Measurements from ENCODE around the gene STRAP.

The STRAP gene

GRCh38 chr12:15882118-15882971 is at the start of gene STRAP:
TSS of gene STRAP (plus strand) at chr12:15882387. CDS start at chr12:15882708, 321 bp downstream.
- peak; percentile 100 for TF ChIP-seq POLR2A (IDR thresholded peaks at IDR 0.05; ENCODE audit: low read length)
- TF ChIP-seq GATA1 (IDR thresholded peaks at IDR 0.05; ENCODE audit: low read depth, low read length) = no peak
- DNase-seq = peak; percentile 99

GRCh38 chr12:15834575-15834974 is 47.6 kb upstream of the STRAP start:
- no peak for TF ChIP-seq POLR2A (IDR thresholded peaks at IDR 0.05; ENCODE audit: low read length)
- TF ChIP-seq GATA1 (IDR thresholded peaks at IDR 0.05; ENCODE audit: low read depth, low read length) = no peak
- DNase-seq = no peak

- TF ChIP-seq POLR2A (IDR thresholded peaks at IDR 0.05; ENCODE audit: low read length) = no peak
- TF ChIP-seq GATA1 (IDR thresholded peaks at IDR 0.05; ENCODE audit: low read depth, low read length) = no peak
- no peak for DNase-seq
Observed at GRCh38 chr12:15837141-15837790, 44.9 kb upstream of the STRAP start.

- DNase-seq = no peak
- TF ChIP-seq GATA1 (IDR thresholded peaks at IDR 0.05; ENCODE audit: low read depth, low read length) (no peak), POLR2A (IDR thresholded peaks at IDR 0.05; ENCODE audit: low read length) (no peak)
Observed at GRCh38 chr12:15839041-15839440, 43.1 kb upstream of the STRAP start.

- DNase-seq = no peak
Observed at GRCh38 chr12:15839682-15840081, 42.5 kb upstream of the STRAP start.

GRCh38 chr12:15842108-15842507 is 40.1 kb upstream of the STRAP start:
- no peak for TF ChIP-seq GATA1 (IDR thresholded peaks at IDR 0.05; ENCODE audit: low read depth, low read length)
- no peak for TF ChIP-seq POLR2A (IDR thresholded peaks at IDR 0.05; ENCODE audit: low read length)
- no peak for DNase-seq

More at GRCh38 chr12:15839682-15840081, 42.5 kb upstream of the STRAP start:
- TF ChIP-seq GATA1 (IDR thresholded peaks at IDR 0.05; ENCODE audit: low read depth, low read length) (no peak), POLR2A (IDR thresholded peaks at IDR 0.05; ENCODE audit: low read length) (no peak)

GRCh38 chr12:15846887-15847286 is 35.3 kb upstream of the STRAP start:
- DNase-seq = no peak
- TF ChIP-seq GATA1 (IDR thresholded peaks at IDR 0.05; ENCODE audit: low read depth, low read length) = no peak
- no peak for TF ChIP-seq POLR2A (IDR thresholded peaks at IDR 0.05; ENCODE audit: low read length)

- TF ChIP-seq POLR2A (IDR thresholded peaks at IDR 0.05; ENCODE audit: low read length) (no peak), GATA1 (IDR thresholded peaks at IDR 0.05; ENCODE audit: low read depth, low read length) (no peak)
- DNase-seq = no peak
Observed at GRCh38 chr12:15848606-15849005, 33.6 kb upstream of the STRAP start.

- DNase-seq = no peak
- TF ChIP-seq GATA1 (IDR thresholded peaks at IDR 0.05; ENCODE audit: low read depth, low read length) = no peak
- no peak for TF ChIP-seq POLR2A (IDR thresholded peaks at IDR 0.05; ENCODE audit: low read length)
Observed at GRCh38 chr12:15851045-15851620, 31.1 kb upstream of the STRAP start.

GRCh38 chr12:15851919-15852318 is 30.3 kb upstream of the STRAP start:
- no peak for DNase-seq
- no peak for TF ChIP-seq POLR2A (IDR thresholded peaks at IDR 0.05; ENCODE audit: low read length)
- TF ChIP-seq GATA1 (IDR thresholded peaks at IDR 0.05; ENCODE audit: low read depth, low read length) = no peak

- DNase-seq = peak in 1 of 2 experiments; percentile 20
- TF ChIP-seq POLR2A (IDR thresholded peaks at IDR 0.05; ENCODE audit: low read length) (no peak), GATA1 (IDR thresholded peaks at IDR 0.05; ENCODE audit: low read depth, low read length) (no peak)
Observed at GRCh38 chr12:15852383-15852782, 29.8 kb upstream of the STRAP start.

- no peak for DNase-seq
- TF ChIP-seq GATA1 (IDR thresholded peaks at IDR 0.05; ENCODE audit: low read depth, low read length) (no peak), POLR2A (IDR thresholded peaks at IDR 0.05; ENCODE audit: low read length) (no peak)
Observed at GRCh38 chr12:15853877-15854276, 28.3 kb upstream of the STRAP start.

GRCh38 chr12:15854916-15855315 is 27.3 kb upstream of the STRAP start:
- TF ChIP-seq POLR2A (IDR thresholded peaks at IDR 0.05; ENCODE audit: low read length) = no peak
- no peak for TF ChIP-seq GATA1 (IDR thresholded peaks at IDR 0.05; ENCODE audit: low read depth, low read length)
- DNase-seq = peak in 1 of 2 experiments; percentile 4

GRCh38 chr12:15855646-15856045 is 26.5 kb upstream of the STRAP start:
- peak in 1 of 2 experiments; percentile 21 for DNase-seq
- TF ChIP-seq POLR2A (IDR thresholded peaks at IDR 0.05; ENCODE audit: low read length) (no peak), GATA1 (IDR thresholded peaks at IDR 0.05; ENCODE audit: low read depth, low read length) (no peak)
